ENCODE results near the gene ST3GAL2. TPM values are rescaled to one million over a fixed set of nuclear protein-coding genes. Genes with fewer than 3 reads are reported as not detected.
"Not testable (repeated sequence)": the region's sequence is repeated elsewhere in the genome, so short reads cannot be mapped to it uniquely, and the experiment has no call there.

ST3GAL2 gene
- total and polyA plus RNA-seq, 2 donors from 2014 or later, result 10.6 to 28.6 TPM

DNA sequence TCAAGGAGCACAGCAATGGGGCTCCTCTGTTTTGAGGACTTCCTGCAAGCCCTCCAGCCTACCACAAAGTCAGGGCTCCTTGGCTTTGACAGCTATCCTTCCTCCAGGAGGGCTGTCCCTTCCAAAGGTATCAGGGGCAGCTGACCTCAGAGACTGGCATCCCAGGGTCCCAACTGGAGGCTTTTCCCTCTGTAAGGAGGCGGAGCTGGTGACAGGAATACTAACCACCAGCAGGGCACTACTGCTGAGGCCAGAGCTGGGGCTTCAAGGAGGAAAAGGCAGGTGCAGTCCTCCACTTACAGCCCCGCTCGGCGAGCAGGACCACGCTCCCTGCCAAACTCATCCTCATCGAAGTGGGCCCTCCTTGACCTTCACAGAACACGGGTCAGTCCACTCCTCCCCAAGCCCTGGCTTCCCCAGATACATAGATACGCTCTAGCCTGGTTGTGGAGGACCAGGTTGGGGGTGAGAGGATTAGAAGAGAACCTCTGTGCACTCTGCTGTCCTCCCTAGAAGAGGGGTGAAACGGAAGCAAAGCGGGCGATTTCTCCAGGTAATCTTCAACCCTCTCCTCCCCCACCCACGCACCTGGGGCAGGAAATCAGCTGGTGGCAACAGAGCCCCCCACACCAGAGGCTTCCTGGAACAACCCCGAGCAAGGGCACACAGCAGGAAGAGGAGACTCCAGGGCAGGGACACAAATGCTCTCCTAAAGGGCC, 20.5 kb downstream of the ST3GAL2 start:
- DNase-seq (no peak), FAIRE-seq (no peak)
- Histone ChIP-seq H3K36me3 (ENCODE audit: control insufficient read depth in 2 of 3, insufficient read depth in 3 of 3, low read length in 3 of 3) (no peaks in the 10 kb centered on the region), H3K27me3 (ENCODE audit: control insufficient read depth, insufficient read depth, low read length) (no peaks in the 10 kb centered on the region), H3K9ac (ENCODE audit: low read length in 3 of 3) (no peak overlapping the region), H3K27ac (ENCODE audit: low read depth in 2 of 2, low read length in 2 of 2) (no peak overlapping the region), H3K4me1 (ENCODE audit: control insufficient read depth in 2 of 3, insufficient read depth in 2 of 3, low read depth in 1 of 3, low read length in 3 of 3) (peaks cover 2 to 18% (median 6%) of the 10 kb centered on the region in 3 donors), H3K4me3 (ENCODE audit: low read length in 3 of 3) (no peak overlapping the region), H3K9me3 (ENCODE audit: control insufficient read depth in 2 of 3, insufficient read depth in 1 of 3, low read length in 3 of 3) (no peaks in the 10 kb centered on the region)
- TF ChIP-seq, protein P1, sequence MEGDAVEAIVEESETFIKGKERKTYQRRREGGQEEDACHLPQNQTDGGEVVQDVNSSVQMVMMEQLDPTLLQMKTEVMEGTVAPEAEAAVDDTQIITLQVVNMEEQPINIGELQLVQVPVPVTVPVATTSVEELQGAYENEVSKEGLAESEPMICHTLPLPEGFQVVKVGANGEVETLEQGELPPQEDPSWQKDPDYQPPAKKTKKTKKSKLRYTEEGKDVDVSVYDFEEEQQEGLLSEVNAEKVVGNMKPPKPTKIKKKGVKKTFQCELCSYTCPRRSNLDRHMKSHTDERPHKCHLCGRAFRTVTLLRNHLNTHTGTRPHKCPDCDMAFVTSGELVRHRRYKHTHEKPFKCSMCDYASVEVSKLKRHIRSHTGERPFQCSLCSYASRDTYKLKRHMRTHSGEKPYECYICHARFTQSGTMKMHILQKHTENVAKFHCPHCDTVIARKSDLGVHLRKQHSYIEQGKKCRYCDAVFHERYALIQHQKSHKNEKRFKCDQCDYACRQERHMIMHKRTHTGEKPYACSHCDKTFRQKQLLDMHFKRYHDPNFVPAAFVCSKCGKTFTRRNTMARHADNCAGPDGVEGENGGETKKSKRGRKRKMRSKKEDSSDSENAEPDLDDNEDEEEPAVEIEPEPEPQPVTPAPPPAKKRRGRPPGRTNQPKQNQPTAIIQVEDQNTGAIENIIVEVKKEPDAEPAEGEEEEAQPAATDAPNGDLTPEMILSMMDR (IDR thresholded peaks at IDR 0.05; ENCODE audit: borderline replicate concordance, extremely low read depth, insufficient read depth), result no peak
- intact Hi-C loops (cut with DNase I), result no loop called here

DNA sequence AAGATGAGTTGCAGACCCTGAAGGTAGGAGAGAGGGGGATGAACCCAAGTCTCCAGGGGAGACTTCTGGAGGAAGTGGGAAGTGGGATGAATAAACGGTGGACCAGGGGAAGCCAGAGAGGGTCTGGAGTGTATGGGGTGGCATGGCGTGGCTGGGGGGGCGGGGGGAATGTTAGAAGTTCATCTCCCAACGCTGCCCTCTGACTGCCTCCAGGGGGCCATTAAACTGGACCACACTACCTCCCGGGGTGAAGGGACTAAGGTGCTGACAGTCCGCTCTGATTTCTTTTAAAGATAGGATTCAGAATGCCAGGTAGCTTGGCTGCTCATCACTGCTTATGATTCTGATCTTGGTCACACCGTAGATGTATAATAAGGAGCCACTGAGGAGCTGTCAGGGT, 21.2 kb downstream of the ST3GAL2 start:
- H3K4me3 ChIP-seq (ENCODE audit: low read length in 3 of 3), result no peak overlapping the region
- TF ChIP-seq, protein P1 (IDR thresholded peaks at IDR 0.05; ENCODE audit: borderline replicate concordance, extremely low read depth, insufficient read depth), result no peak
- H3K9ac ChIP-seq (ENCODE audit: low read length in 3 of 3), result no peak overlapping the region
- H3K27ac ChIP-seq (ENCODE audit: low read depth in 2 of 2, low read length in 2 of 2), result no peak overlapping the region
- peaks cover 2 to 18% (median 6%) of the 10 kb centered on the region in 3 donors for H3K4me1 ChIP-seq (ENCODE audit: control insufficient read depth in 2 of 3, insufficient read depth in 2 of 3, low read depth in 1 of 3, low read length in 3 of 3)
- FAIRE-seq, result no peak
- no peaks in the 10 kb centered on the region for H3K9me3 ChIP-seq (ENCODE audit: control insufficient read depth in 2 of 3, insufficient read depth in 1 of 3, low read length in 3 of 3)
- H3K27me3 ChIP-seq (ENCODE audit: control insufficient read depth, insufficient read depth, low read length), result no peaks in the 10 kb centered on the region
- intact Hi-C loops (cut with DNase I), result no loop called here
- no peak for DNase-seq
- H3K36me3 ChIP-seq (ENCODE audit: control insufficient read depth in 2 of 3, insufficient read depth in 3 of 3, low read length in 3 of 3), result no peaks in the 10 kb centered on the region

DNA sequence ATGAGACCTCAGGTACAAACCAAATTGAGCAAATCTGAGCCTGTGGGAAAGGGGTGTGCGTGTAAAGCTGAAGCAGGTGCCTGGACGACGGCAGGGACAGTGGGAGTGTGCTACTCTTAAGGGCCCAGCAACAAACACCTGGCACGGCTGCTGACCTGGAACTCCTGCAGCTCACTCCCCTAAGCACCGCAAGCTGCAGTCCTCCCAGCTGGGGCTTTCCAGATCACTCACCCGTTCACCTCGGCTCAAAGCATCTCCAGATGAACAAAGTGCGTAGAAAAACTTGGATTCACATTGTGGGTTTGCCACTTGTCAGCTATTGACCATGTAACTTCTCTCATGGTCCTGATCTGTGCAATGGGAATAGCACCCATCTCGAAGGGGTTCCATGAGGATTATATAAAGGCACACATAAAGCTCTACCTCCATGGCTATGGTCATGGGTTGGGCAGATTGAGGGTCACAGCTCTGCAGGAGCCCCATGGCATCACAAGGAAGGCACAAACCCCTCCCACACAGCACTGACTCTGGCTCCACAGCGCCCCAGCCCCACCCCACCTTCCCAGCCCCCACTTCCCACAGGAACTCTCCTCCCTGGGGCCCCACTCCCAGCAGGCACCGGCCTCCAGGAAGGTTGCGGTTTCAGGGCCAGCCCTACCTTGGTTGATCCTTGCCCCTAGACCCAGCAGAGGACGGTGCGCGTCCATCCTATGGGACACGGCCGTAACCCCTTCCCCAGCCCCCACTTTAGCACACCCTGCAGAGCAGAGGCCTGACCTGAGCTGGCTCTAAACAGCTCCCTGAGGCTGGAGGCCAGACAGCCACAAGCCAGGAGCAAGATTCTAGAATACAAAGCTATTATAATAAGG, 21.9 kb downstream of the ST3GAL2 start:
- no peak overlapping the region for H3K27ac ChIP-seq (ENCODE audit: low read depth in 2 of 2, low read length in 2 of 2)
- no peaks in the 10 kb centered on the region for H3K9me3 ChIP-seq (ENCODE audit: control insufficient read depth in 2 of 3, insufficient read depth in 1 of 3, low read length in 3 of 3)
- DNase-seq, result peak in 3 of 5 donors; percentile 58 to 72 (median 67)
- FAIRE-seq, result no peak
- intact Hi-C loops (cut with DNase I), result no loop called here
- H3K9ac ChIP-seq (ENCODE audit: low read length in 3 of 3), result no peak overlapping the region
- TF ChIP-seq, protein P1 (IDR thresholded peaks at IDR 0.05; ENCODE audit: borderline replicate concordance, extremely low read depth, insufficient read depth), result no peak
- no peak overlapping the region for H3K4me3 ChIP-seq (ENCODE audit: low read length in 3 of 3)
- H3K4me1 ChIP-seq (ENCODE audit: control insufficient read depth in 2 of 3, insufficient read depth in 2 of 3, low read depth in 1 of 3, low read length in 3 of 3), result peaks cover 2 to 18% (median 6%) of the 10 kb centered on the region in 3 donors
- no peaks in the 10 kb centered on the region for H3K36me3 ChIP-seq (ENCODE audit: control insufficient read depth in 2 of 3, insufficient read depth in 3 of 3, low read length in 3 of 3)
- H3K27me3 ChIP-seq (ENCODE audit: control insufficient read depth, insufficient read depth, low read length), result no peaks in the 10 kb centered on the region

DNA sequence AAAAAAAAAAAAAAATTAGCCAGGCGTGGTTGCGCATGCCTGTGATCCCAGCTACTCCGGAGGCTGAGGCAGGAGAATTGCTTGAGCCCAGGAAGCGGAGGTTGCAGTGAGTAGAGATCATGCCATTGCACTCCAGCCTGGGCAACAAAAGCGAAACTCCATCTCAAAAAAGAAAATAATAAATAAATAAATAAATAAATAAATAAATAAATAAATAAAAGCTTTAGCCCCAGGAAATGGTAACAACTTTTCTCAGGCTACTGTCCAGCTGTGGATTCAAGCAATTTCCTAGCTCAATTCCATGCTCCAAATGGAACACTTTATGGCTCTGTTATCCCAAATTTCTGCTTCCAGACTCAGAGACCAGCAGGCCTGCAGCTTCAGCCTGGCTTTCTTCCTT, 25.3 kb downstream of the ST3GAL2 start:
- intact Hi-C loops (cut with DNase I); H3K27me3 ChIP-seq (ENCODE audit: control insufficient read depth, insufficient read depth, low read length); H3K4me3 ChIP-seq (ENCODE audit: low read length in 3 of 3); H3K4me1 ChIP-seq (ENCODE audit: control insufficient read depth in 2 of 3, insufficient read depth in 2 of 3, low read depth in 1 of 3, low read length in 3 of 3); FAIRE-seq; H3K9me3 ChIP-seq (ENCODE audit: control insufficient read depth in 2 of 3, insufficient read depth in 1 of 3, low read length in 3 of 3); H3K9ac ChIP-seq (ENCODE audit: low read length in 3 of 3); DNase-seq; H3K27ac ChIP-seq (ENCODE audit: low read depth in 2 of 2, low read length in 2 of 2); H3K36me3 ChIP-seq (ENCODE audit: control insufficient read depth in 2 of 3, insufficient read depth in 3 of 3, low read length in 3 of 3): not testable (repeated sequence)
